GM23248 (cell line): ENCODE data around the gene ANXA6.

Experiments
- EZH2 ChIP-seq: fragments of 200-600 bp; sonication (generic); IDR thresholded peaks from 2 replicates; pipeline ENCODE4 v1.6.1; 2018; ENCODE audit warnings: antibody characterized with exemption, mild to moderate bottlenecking; ENCODE audit not compliant: insufficient read depth, poor library complexity, severe bottlenecking
- EZH2phosphoT487 ChIP-seq: fragments of 200-600 bp; sonication (generic); IDR thresholded peaks from 2 replicates; pipeline ENCODE4 v1.6.1; 2018; ENCODE audit warnings: antibody characterized with exemption, moderate library complexity, mild to moderate bottlenecking, low read depth; ENCODE audit not compliant: insufficient read depth

DNA sequence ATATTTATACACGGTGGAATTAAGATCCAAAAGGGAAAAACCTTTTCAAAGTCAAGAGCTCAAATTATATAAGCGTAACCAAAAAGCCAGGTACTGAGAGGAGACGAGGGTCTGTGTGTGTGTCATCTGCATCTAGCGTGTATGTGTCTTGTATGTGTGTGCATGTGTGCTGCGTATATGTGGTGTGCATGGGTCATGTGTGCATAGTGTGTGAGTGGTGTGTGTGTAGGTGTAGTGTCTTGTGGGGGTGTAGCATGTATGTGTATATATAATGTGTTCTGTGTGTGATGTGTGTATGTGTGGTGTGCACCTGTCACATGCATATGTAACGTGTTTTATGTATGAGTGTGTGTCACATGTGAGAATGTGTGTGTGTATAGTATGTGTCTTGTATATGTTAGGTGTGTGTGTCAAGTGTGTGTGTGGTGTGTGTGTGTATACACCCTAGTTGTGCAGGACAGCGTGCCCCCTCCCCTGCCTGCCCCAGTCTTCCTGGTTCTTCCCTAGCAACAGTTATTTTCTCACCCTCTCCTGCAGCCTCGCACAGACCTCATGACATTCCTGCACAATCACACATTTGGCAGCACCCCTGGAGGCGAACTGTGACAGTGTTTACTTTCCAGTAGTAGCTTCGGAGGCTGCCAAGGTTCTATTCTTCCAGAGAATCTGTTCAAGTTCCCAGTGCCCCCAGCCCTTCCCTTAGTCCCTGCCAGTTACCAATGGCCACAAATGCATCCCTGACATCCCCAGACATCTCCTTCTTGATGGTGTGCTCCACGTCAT lies 49.6 kb downstream of the ANXA6 start:
- TF ChIP-seq EZH2 (no peak), EZH2phosphoT487 (no peak)
